SK-N-MC (cell line): ENCODE results near the gene CD52.

Experiments used
- EZH2 ChIP-seq: fragments of 200-600 bp; sonication (generic); IDR thresholded peaks from one replicate; pipeline ENCODE4 v1.6.1; 2017; ENCODE audit warnings: antibody characterized with exemption
- FOXP2 ChIP-seq: optimal IDR thresholded peaks from 2 replicates; pipeline ENCODE3; 2011; ENCODE audit warnings: mild to moderate bottlenecking, moderate library complexity; ENCODE audit not compliant: insufficient read depth; ENCODE audit errors: extremely low read length, control extremely low read depth
- POLR2AphosphoS5 ChIP-seq: IDR thresholded peaks from 2 replicates; pipeline ENCODE4 v1.6.1; 2012; ENCODE audit warnings: mild to moderate bottlenecking, low read depth, low read length, borderline replicate concordance

DNA sequence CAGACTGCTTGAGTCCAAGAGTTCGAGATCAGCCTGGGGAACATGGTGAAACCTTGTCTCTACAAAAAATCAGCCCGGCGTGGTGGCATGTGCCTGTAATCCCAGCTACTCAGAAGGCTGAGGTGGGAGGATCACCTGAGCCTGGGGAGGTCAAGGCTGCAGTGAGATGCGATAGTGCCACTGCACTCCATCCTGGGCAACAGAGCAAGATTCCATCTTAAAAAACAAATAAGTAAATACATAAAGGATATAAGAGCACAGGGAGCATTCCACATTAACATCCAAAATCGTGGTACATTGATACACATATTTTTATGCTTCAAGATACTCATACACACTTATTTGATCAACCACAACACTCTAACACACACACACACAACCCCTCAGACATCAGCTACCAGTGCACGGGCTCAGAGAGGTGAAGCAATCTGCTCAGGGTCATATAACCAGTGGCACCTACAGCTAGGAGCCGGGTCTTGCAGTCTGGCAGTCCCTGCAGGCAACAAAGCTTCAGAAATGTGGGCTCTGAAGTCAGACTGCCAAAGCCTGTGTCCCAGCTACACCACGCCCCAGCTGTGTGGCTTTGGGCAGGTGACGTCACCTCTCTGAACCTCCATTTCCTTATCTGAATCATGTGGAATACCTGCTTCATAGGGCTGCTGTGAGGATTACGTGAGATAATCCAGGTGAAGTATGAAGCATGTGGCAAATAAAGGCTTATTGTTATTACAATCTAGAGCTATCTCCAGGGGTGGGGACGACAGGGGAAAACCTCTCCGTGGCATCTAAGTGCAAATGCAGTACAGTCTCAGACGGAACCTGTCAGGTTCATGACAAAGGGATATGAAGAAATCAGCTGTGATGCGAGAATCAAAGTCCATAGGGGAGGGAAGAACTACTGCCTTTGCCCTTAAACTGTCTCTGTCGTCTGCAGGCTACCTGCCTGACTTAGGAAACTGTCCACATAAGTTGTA, 40.9 kb downstream of the CD52 start:
- TF ChIP-seq EZH2 (no peak), POLR2AphosphoS5 (no peak), FOXP2 (no peak)
